Astrocyte of the spinal cord (primary cell): ENCODE results near the gene CKAP4.

Source experiments
- DNase-seq: peaks from one replicate; pipeline ENCODE4 v3.0.0; 2011; ENCODE audit warnings: low read depth, low spot score
- H3K4me3 ChIP-seq: 2 replicates; pipeline ENCODE4 v1.5.1; 2011; ENCODE audit warnings: low read depth, mild to moderate bottlenecking, low read length, moderate library complexity
- CTCF ChIP-seq: IDR thresholded peaks from 2 replicates; pipeline ENCODE4 v1.5.1; 2012; ENCODE audit warnings: low read depth, mild to moderate bottlenecking, low read length, inconsistent platforms
- in situ Hi-C: cut with HindIII; loops from 2 replicates; pipeline ENCODE4 v1.10.0; 2017; ENCODE audit warnings: low sequenced_read_pairs

The CKAP4 gene

GRCh38 chr12:106254724-106255123 is 6.9 kb upstream of the CKAP4 start:
- no peak for DNase-seq
- in situ Hi-C loops, result no loop called here
- no peak for TF ChIP-seq CTCF
- no peak overlapping the region for H3K4me3 ChIP-seq

- H3K4me3 ChIP-seq, result no peak overlapping the region
- no peak for DNase-seq
- in situ Hi-C loops, result no loop called here
- no peak for TF ChIP-seq CTCF
These were observed 4.0 kb upstream of the CKAP4 start for GRCh38 chr12:106251631-106252455.

- no peak overlapping the region for H3K4me3 ChIP-seq
- no peak for DNase-seq
- no peak for TF ChIP-seq CTCF
- in situ Hi-C loops, result no loop called here
These were observed 1.8 kb upstream of the CKAP4 start for GRCh38 chr12:106249411-106250135.

DNA sequence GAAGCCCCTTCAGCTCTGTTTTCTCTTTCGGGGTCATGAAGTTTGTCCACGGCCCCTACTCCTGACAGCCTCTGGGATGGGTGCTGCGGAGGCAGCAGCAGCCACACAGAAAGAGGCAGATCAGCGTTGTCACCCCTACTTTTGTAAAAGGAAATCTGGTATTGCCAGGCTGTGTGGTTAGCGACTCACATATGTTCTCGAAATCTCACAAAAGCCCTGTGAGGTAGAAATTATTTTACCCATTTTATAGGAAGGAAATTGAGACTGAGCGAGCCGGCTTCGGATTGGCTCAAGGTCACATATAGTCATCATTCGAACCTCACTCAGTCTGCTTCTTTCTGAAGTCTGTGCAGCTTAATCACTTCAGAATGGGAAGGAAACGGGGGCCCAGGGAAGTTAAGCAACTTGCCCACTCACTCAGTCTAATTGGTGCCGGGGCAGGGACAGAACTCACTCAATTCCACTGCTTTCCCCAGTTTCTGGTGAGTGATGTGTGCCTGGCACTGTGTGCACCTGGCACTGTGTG is 1.1 kb upstream of the CKAP4 start:
- peak; percentile 43 for DNase-seq
- peak overlapping the region; percentile 63 for H3K4me3 ChIP-seq
- in situ Hi-C loops, result no loop called here
- no peak for TF ChIP-seq CTCF

DNA sequence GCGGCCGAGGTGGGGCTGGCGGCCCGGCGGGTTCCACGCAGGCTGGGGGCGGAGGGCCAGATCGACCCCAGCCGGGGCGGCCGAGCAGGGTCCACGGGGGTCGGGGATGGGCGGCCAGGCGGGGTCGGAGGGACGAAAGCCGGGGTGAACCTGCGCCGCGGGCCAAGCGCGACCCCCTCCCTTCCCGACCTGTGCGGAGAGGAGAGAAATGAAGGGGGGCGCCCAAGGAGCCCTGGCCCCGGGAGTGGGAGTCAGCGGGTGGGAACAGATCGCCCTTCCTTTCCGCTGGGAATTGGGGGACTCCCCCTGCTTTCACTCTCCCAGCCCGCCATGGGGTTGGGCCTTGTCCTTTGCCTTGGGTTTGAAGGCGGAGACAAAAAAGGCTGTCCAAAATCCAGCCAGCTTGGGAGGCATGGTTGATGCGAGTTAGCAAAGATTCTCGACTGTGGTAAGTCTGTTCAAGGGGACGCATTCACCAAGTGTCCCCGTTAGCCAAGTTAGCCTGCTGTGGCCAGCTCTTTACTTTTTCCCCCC is 559 bp upstream of the CKAP4 start:
- TF ChIP-seq CTCF, result no peak
- peak overlapping the region; percentile 63 for H3K4me3 ChIP-seq
- peak; percentile 68 for DNase-seq
- in situ Hi-C loops, result no loop called here

GRCh38 chr12:106246891-106247673 is 738 bp downstream of the CKAP4 start:
- H3K4me3 ChIP-seq, result peak overlapping the region; percentile 90
- peak; percentile 72 for DNase-seq
- in situ Hi-C loops, result no loop called here
- TF ChIP-seq CTCF, result no peak
